ENCODE results near the gene LY9.
A peak's percentile ranks its signal among the peaks of the same experiment; 100 is the strongest.

Gene LY9

DNA sequence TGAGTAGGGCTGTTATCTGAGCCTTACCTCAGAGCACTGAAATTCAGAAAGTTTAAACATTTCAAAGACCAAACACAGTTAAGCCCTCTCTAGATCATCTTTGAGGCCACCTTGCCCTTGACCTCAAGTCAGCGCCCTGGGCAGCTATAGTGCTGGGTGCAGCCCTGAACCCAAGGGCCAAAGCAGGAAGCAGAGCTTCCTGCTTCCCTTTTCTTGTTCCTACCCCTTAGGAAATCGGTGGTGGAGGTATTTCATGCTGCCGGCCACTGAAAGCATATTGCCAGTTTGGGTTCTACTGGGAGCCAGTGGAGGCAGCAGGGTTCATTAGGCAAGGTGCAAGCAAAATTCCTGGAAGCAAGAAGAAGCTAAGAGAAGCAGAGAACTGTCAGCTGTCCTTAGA is 40.6 kb downstream of the LY9 start:
- DNase-seq (ENCODE audit: low read depth in 1 of 2, low spot score in 1 of 2), result no peak

DNA sequence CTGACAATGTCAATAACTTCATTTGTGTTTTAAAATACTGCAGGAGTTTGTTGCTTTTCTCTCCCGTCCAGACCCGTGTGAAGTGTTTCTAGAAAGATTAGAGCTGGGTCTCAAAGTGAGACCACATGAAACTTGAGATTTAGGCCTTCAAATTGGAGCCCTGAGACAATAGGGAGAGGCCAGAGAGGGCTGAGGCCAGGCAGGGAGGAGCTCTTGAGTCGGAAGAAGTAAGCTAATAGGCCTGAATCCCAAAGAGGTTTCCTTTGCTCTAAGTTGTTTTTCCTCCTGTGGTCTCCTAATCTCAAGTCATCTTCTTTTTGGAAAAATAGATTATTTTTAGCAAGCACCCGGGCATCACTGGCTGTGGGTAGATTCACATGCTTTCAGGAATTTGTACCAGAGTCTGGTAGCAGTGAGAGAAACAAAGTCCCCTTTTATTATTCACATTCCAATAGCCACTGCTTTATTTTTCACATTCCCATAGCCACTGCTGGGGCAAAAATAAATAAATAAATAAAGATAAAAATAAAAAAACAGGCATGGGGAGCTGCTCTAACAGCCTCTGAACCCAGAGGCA is 41.1 kb downstream of the LY9 start:
- DNase-seq (ENCODE audit: low read depth in 1 of 2, low spot score in 1 of 2), result no peak

DNA sequence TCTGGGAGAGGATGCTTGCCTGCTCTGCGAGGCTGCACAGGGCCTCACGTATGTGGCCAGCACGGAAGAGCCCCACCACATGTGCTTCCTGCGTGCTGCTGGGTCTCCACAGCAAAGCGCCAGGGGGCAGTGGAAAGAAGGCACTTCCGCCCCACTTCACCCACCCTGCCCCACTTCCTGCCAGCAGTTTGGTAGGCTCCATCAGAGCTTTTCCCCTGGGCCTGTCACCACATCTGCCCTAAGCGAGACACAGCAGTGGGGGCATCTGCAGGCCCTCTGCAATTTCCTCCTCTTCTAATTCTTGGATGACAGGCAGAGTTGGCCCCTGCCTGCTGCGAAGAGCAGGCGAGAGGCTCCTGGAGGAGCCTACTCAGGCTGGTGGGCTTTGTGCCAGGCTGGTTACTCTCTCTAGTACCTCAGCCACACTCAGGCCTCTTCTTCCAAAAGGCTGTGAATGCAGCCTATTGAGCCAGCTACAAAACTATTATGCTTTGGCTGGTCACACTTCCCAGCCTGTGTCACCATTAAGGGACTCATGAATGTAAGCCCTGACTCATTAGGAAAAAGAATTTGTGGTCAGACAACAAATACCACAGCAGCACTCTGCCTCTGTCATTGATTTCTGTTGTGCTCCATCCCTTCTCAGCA is 41.7 kb downstream of the LY9 start:
- peak; percentile 45 to 67 for DNase-seq (ENCODE audit: low read depth in 1 of 2, low spot score in 1 of 2)

DNA sequence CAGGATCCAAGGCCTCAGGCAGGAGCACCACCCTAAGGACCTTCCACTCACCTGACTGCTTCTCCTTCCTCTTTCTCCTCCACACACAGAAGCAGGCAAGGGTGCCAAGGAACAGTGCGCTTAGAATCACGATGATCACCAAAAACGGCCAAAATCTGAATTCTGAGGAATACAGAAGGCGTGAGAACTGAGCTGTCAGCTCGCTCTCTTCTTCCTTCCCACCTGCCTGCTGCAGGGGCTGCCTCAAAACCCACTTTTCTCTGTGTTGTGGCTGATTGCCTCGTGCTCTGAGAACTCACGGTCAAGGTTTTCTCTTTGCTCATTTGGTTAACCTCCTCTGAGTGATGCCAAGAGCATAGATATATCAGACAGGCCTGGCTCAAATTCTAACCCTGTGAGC is 42.9 kb downstream of the LY9 start:
- no peak for DNase-seq (ENCODE audit: low read depth in 1 of 2, low spot score in 1 of 2)

DNA sequence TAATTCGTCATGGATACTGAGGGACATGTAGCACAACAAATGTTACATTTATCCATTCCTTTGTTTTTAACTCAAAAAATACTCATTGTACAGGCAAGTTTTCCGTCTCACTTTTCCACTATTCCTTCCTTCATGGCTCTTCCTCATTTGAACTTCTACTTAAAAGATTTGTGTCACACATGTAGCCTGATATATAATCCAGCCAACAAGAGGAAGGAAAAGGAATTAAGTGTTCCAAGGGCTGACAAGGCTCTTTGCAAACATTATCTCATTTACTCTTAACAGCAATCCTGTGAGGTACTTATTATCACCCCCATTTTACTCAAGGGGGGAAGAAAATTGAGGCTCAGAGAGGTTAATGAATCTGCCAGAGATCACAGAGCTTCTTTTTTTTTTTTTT is 43.8 kb downstream of the LY9 start:
- no peak for DNase-seq (ENCODE audit: low read depth in 1 of 2, low spot score in 1 of 2)

DNA sequence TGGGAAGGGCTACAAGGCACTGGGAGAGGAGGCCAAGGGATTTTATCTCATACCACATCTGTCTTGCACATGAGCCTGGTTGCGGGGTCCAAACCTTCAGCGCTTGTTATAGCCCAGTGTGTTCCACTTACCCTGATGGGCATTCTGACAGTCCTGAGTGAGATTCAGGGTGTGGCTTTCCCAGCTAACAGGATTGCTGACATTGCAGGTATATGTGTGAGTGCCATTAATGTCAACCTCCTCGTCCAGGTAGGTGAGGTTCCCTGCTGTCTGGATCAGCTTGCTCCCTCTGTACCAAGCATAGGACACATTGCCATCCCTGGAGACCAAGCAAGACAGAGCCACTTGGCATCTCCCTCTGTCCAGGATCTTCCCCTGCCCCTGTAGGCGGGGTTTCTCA is 45.1 kb downstream of the LY9 start:
- DNase-seq (ENCODE audit: low read depth in 1 of 2, low spot score in 1 of 2), result no peak

DNA sequence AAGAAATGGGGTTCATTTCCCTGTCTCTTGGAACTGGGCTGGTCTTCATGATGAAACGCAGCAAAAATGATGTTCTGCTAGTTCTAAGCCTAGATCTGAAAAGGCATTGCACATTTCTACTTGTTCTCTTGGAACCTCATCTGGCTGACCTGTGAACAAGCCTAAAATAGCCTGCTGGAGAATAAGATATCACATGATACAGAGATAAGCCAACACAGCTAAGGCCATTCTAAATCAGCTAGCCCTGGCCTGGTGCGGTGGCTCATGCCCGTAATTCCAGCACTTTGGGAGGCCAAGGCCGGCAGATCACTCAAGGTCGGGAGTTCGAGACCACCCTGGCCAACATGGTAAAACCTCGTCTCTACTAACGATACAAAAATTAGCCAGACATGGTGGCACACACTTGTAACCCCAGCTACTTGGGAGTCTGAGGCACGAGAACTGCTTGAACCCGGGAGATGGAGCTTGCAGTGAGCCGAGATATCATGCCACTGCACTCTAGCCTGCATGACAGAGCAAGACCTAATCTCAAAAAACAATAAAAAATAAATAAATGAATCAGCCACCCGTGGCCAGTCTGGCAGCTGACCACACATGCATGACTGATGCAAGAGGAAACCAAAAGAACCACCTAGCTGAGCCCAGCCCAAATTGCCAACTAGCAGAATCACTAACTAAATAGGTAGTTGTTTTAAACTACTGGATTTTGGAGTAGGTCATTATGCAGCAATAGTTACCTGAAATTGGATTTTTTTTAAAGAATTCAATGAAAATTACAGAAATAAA is 48.7 kb downstream of the LY9 start:
- DNase-seq (ENCODE audit: low read depth in 1 of 2, low spot score in 1 of 2), result no peak

DNA sequence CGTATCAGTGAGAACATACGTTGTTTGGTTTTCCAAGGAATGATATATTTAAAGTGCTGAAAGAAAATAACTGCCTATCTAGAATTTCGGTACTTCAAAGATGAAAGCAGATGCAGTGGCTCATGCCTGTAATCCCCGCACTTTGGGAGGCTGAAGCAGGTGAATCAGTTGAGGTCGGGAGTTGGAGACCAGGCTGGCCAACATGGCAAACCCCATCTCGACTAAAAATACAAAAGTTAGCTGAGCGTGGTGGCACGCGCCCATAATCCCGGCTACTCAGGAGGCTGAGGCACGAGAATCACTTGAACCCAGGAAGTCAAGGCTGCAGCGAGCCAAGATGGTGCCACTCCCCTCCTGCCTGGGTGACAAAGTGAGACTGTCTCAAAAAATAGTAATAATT is 50.3 kb downstream of the LY9 start:
- no peak for DNase-seq (ENCODE audit: low read depth in 1 of 2, low spot score in 1 of 2)

DNA sequence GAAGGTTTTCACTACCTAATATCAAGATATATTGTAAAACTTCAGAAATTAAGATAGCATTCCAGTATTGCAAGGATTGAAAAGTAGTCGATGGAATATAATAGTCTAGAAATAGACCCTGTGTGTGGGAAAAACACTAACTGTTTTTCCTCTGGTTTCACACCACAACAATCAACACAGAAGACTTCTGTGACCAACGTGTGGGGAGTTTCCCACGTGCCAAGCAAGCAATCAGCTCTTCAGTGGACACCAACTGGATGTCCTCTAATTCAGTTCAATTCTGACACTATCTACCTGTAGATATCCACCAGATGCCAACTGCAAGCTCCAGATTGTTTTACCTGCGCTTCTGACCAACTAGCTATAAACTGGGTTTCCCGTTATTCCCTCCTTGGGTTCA is 54.6 kb downstream of the LY9 start:
- DNase-seq (ENCODE audit: low read depth in 1 of 2, low spot score in 1 of 2), result no peak

DNA sequence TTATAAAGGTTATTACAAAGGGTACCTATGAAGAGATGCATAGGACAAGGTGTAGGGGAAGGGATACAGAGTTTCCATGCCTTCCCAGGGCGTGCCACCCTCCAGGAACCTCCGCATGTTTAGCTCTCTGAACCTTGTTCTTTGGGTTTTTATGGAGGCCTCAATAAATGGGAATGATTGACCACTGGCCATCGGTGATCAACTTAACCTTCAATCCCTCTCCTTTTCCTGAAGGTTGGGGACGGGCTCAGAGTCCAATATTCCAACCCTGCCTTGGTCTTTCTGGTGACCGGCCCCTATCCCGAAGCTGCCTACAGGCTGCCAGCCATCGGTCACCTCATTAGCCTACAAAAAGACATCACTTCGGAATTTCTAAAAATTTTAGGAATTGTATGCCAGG is 55.0 kb downstream of the LY9 start:
- no peak for DNase-seq (ENCODE audit: low read depth in 1 of 2, low spot score in 1 of 2)

DNA sequence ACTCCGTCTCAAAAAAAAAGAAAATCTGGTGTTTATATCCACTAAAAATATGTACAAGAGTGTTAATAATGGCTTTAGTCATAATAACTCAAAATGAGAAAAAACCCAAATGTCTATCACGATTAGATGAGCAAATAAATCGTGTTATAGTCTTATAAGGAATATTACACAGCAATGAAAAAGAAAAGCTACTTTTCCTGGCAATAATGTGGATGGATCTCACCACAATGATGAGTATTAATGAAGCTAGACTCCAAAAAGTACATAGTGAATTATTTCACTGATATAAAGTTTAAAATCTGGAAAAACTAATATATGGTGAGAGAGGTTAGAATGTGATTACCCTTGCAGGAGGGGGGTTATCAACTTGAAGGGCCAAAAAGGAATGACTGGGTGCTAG is 57.0 kb downstream of the LY9 start:
- no peak for DNase-seq (ENCODE audit: low read depth in 1 of 2, low spot score in 1 of 2)

DNA sequence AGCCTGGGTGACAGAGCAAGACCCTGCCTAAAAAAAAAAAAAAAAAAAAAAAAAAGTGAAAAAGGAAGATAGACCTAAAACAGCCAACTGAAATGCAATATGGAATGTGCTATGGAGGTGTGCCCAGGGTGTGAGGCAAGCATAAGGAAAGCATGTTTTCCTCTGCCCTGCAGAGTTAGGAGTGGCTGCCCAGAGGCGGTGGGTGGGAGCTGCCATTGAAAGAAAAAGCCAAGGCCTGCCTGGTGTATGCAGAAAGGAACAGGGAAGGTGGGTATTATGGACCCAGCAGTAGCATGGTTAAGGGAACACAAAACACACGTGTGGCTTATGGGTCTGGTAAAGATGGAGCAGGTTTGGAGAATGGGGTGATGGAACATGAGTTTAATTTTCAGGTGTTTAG is 57.8 kb downstream of the LY9 start:
- no peak for DNase-seq (ENCODE audit: low read depth in 1 of 2, low spot score in 1 of 2)

DNA sequence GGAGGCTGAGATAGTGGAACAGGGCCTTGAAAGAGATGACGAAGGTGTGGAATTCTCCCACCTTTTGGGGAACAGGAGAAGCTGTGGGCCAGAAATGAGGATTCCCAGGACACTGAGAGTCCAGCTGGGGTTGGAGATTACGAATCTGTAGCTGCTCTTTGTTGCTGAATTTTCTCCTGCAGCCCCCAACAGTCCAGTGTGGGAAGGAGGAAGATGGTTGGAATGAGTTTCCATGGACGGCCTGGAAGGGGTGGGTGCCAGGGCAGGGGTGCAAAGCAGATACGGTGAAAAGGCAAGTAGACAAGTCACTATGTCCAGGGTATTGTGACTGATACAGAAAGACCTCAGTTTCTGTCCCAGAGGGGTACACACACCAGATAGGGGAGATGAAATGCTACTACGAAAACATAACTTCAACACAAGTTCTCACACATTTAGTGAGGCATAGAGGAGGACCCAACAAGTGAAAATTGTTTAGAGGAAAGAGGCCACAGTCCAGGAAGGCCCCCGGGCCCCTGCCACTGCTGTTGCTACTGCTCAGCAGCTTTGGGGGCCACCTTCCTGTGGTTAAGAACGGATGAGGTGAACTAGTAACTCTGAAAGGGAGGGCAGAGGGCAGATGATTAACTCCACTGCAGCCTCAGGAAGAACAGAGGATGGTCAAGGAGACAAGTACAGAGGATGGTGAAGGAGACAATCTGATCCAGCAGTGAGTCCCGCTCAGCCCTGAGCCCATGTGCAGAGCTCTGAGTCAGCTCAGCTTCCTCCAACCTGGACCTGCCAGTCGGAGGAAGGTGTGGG is 59.4 kb downstream of the LY9 start:
- no peak for DNase-seq (ENCODE audit: low read depth in 1 of 2, low spot score in 1 of 2)

DNA sequence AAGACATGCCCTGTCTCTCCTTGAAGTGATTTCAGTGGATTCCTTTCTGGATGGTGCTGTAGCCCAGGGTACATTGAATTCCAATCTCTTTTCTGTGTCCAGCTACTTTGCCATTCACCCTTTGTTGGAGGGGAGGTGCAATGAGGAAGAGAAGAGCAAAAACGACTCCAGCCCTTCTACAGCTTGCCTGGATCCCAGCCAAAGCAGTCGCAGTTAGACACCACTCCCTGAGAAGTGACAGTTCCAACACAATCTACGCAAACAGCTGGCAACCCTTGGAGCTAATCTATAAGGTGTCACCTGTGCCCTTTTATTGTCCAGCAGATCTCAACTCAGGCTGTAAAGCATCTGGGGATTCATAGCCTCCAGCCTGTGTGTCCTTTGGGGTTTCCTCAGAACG is 62.1 kb downstream of the LY9 start:
- DNase-seq (ENCODE audit: low read depth in 1 of 2, low spot score in 1 of 2), result no peak

DNA sequence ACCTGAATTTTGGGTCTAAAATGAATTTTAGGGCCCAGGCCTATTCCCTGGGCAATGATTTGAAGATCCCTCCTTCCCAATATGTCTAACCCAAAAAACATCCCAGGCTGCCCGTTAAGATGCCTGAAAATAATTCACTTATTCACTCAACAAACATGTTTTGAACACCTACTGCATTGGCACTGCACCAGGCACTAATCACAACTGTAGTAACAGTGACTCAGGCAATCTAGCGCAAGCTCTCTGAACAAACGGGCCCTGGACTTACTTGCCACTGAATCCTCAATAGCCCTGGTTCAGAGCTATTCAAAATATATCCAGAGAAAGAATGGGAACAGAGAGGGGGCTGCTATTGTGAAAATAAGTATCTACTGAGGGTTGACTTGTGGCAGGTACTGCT is 62.5 kb downstream of the LY9 start:
- DNase-seq (ENCODE audit: low read depth in 1 of 2, low spot score in 1 of 2), result no peak

DNA sequence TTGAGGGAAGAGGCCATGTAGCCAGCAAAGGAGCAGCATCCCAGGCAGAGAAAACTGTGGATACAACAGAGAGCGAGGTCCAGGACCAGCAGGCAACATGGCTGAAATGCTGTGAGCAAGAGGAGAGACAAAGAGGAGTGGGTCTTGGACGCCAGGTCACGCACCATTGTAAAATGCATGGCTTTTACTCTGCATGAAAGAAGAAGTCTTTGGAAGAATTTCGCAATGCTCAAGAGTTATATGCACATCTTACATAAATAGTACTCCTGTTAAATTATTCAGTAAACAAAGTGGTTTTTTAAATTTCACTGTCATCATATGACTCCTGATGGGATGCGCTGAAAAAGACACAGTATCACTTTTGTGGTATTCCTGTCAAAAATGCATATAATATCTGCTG is 63.2 kb downstream of the LY9 start:
- DNase-seq (ENCODE audit: low read depth in 1 of 2, low spot score in 1 of 2), result no peak

DNA sequence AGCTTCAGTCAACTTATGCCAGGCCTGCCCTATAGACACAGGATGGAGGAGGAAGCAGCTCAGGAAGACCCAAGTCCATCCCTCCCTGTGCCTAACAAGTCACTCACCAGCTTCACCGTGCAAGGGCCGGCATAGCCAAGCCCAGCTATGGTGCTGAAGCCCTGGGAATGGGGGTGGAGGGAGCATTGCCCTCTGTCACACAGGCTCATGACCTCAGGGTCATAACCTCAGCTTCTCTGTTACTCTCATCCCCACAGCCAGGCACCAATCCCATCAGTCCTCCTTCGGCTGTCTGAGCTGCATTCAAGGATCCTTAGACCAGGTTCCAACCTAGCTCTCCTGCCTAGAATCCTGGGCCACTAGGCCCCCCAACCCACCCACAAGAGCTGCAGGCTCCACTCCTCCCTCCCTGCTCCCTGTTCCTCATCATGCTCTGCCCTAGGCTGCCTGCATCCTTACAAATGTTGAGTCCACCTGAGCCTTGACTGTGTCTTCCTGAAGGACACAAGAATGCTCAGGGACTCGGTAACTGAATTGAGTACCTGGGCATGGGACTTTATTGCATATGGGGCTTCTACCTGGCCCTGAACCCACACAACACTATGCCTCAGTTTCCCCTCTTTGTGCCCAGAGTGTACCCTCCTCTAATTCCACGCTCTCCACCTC is 65.0 kb downstream of the LY9 start:
- no peak for DNase-seq (ENCODE audit: low read depth in 1 of 2, low spot score in 1 of 2)

DNA sequence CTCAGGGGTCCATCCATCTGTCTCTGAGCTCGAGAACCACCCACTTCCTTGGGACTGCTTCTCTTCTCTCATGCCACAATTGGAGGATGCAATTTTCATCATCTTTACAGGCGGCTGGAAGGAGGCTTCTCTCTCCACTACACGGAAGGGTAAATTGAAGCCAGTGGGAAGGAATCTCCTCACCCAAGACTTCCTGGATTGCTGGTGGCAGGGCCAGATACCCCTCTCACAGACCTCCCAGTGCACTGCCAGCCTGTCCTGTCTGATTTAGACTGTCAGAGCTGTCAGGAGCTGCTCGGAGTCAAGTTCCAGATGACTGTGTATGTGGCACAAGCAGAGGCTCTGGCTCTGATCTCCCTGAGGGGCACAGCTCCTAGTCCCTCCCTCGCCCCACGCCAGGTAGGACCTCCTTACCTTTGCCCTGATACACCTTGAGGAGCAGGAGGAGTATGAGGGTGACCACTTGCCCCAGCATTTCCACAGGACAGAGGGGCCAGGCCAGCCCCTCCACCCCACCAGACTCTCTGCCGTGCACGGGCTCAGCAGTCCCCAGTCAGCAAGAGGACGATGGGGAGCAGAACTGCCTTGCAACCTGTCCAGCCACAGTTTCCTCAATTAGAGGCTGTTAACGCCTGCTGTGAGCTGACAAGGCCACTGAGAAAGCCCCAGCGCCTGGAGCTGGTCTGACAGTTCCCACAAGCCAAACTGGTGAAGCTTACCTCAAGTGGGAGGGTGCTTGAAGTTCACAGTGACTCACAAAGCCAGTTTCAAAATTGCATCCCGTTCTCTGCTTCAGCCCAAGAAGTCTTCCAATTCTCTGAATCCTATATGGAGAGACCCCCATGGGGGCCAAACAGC is 66.5 kb downstream of the LY9 start, which contains the start of gene CD244:
Gene CD244, minus strand, starts transcription at position 685 of the 858 bp plus-strand sequence. Its CDS starts 210 bp downstream, at position 475.
- no peak for DNase-seq (ENCODE audit: low read depth in 1 of 2, low spot score in 1 of 2)

DNA sequence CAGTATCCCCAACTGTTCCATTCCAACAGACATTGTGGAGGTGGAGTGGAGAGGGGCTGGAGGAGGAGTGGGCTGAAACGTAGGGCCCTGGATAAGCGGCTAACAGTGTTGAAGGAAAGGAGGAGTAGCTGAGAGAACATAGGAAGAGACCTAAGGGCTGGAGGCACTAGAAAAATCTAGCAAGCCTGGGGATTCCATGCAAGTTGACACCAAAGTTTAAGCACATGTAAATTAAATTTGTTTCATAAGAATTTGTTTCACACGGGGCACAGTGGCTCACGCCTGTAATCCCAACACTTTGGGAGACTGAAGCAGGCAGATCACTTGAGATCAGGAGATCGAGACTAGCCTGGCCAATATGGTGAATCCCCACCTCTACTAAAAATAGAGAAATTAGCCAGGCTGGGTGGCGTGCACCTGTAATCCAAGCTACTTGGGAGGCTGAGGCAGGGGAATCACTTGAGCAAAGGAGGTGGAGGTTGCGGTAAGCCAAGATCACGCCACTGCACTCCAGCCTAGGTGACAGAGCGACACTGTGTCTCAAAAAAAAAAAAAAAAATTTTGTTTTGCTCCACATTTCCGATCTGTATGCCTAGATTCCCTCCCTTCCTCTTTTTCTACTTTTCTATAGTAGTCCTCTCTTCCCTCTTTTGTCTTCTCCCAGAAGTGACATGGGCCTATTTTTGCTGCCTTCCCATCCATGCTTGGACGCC is 67.2 kb downstream of the LY9 start:
- no peak for DNase-seq (ENCODE audit: low read depth in 1 of 2, low spot score in 1 of 2)

DNA sequence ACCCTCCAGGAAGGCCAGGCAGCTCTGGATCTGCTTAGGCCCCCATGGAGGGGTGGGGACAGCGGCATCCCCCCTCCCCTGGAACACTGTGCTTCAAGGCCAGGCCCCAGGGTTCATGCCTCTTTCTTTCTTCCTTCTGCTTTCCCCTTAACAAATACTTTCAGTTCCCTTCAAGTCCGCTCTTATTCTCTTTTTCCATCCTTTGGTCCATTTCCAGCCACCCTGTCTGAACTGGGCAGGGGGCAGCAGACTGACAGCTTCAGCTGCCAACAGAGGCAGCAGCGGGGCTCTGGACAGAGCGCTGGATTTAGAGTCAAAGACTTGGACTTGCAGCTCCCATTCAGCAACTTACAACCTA is 67.8 kb downstream of the LY9 start:
- DNase-seq (ENCODE audit: low read depth in 1 of 2, low spot score in 1 of 2), result no peak

All from stimulated activated CD4-positive, alpha-beta T cell treated with anti-CD3 and anti-CD28 coated beads, Interleukin-15, amount 100 ng/mL, for 1 hour (primary cell).